Tibial nerve (tissue), 4 donors: Measurements from ENCODE around the gene GTF2F2. TPM values are rescaled to one million over a fixed set of nuclear protein-coding genes. Genes with fewer than 3 reads are reported as not detected.

Experiments used
- DNase-seq, 2 donors: peaks; one replicate each; pipeline ENCODE4 v3.0.0-alpha.2; 2019; ENCODE audit warnings: low spot score in 2 of 2
- H3K27ac ChIP-seq, 4 donors: fragments of 200-600 bp; sonication (generic) in 3 of 4; one replicate each; pipeline ENCODE4 v1.5.1; 2017 to 2019; ENCODE audit warnings: mild to moderate bottlenecking in 1 of 4
- H3K27me3 ChIP-seq, 2 donors: fragments of 200-600 bp; sonication (generic) in 1 of 2; one replicate each; pipeline versions ENCODE4 v1.5.1 to v1.6.0; 2017 to 2019
- H3K36me3 ChIP-seq, 3 donors: fragments of 200-600 bp; sonication (generic); one replicate each; pipeline ENCODE4 v1.5.1; 2018 to 2019
- H3K4me1 ChIP-seq, 4 donors: fragments of 200-600 bp; sonication (generic) in 3 of 4; one replicate each; pipeline ENCODE4 v1.5.1; 2017 to 2019
- H3K4me3 ChIP-seq, 4 donors: fragments of 200-600 bp; sonication (generic) in 3 of 4; one replicate each; pipeline ENCODE4 v1.5.1; 2017 to 2019; ENCODE audit warnings: mild to moderate bottlenecking in 1 of 4, moderate library complexity in 1 of 4
- H3K9me3 ChIP-seq, 4 donors: fragments of 200-600 bp; sonication (generic) in 3 of 4; one replicate each; pipeline ENCODE4 v1.5.1; 2017 to 2019
- EP300 ChIP-seq, 2 donors: sonication (generic); formaldehyde crosslinking; IDR thresholded peaks; one replicate each; pipeline ENCODE4 v1.6.1; 2017; ENCODE audit warnings: antibody characterized with exemption in 2 of 2, mild to moderate bottlenecking in 1 of 2
- POLR2A ChIP-seq, 2 donors: fragments of 450-650 bp; IDR thresholded peaks; one replicate each; pipeline ENCODE4 v1.6.1; 2017; ENCODE audit warnings: antibody characterized with exemption in 2 of 2, mild to moderate bottlenecking in 2 of 2, moderate library complexity in 2 of 2
- WGBS, 2 donors: methylation state at CpG; one replicate each; pipeline ENCODE4 v1.1.5; 2018; 5-methylcytosine and 5-hydroxymethylcytosine counted together
- total RNA-seq, 4 donors: library from RNA; depleted of rRNA; stranded (reverse); fragments of >200 nt; gene quantifications; one replicate each; pipeline ENCODE4 v1.1.0, GENCODE V29; 2016
- TF ChIP-seq, protein P1 (sequence below), 5 experiments: fragments of 200-600 bp in 3 of 5; fragments of 450-650 bp in 2 of 5; sonication (generic) in 3 of 5; IDR thresholded peaks; one replicate each; pipeline ENCODE4 v1.5.1; 2016 to 2019; ENCODE audit warnings: antibody characterized with exemption in 5 of 5, mild to moderate bottlenecking in 3 of 5, moderate library complexity in 2 of 5

GTF2F2 gene
- total RNA-seq, 4 donors from 2014 or later, result 20.2 to 28.8 (median 24.1) TPM

DNA sequence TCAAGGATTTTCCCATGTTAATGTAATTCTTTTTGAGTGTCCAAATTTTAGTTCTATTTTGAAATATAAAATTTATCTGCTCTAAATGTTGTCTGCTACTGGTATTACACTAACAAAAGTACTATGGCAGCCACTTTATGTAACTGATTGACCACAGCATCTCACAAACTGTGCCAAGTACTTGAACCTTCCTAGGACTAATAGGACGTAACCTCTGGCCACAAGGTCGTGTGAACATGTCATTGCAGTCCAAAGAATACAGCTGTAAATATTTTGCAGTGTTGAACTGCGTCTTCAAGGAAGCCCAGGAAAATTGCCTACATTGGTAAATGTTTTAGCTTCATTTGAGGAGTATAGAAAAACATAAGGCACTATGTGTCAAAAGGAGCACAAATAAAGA is 78.6 kb downstream of the GTF2F2 start:
- TF ChIP-seq POLR2A (IDR thresholded peaks at IDR 0.05), result no peak
- TF ChIP-seq, protein P1, sequence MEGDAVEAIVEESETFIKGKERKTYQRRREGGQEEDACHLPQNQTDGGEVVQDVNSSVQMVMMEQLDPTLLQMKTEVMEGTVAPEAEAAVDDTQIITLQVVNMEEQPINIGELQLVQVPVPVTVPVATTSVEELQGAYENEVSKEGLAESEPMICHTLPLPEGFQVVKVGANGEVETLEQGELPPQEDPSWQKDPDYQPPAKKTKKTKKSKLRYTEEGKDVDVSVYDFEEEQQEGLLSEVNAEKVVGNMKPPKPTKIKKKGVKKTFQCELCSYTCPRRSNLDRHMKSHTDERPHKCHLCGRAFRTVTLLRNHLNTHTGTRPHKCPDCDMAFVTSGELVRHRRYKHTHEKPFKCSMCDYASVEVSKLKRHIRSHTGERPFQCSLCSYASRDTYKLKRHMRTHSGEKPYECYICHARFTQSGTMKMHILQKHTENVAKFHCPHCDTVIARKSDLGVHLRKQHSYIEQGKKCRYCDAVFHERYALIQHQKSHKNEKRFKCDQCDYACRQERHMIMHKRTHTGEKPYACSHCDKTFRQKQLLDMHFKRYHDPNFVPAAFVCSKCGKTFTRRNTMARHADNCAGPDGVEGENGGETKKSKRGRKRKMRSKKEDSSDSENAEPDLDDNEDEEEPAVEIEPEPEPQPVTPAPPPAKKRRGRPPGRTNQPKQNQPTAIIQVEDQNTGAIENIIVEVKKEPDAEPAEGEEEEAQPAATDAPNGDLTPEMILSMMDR (IDR thresholded peaks at IDR 0.05), result no peak
- DNase-seq, result no peak
- no peak overlapping the region for H3K27ac ChIP-seq
- no peak overlapping the region for H3K4me3 ChIP-seq
- peaks cover 0 to 44% (median 7%) of the 10 kb centered on the region in 4 donors for H3K4me1 ChIP-seq
- H3K36me3 ChIP-seq, result no peaks in the 10 kb centered on the region
- WGBS, 2 donors, result 57 to 61% methylated on average over 3 of the region's 3 CpGs
- H3K9me3 ChIP-seq, result no peaks in the 10 kb centered on the region
- no peaks in the 10 kb centered on the region for H3K27me3 ChIP-seq

DNA sequence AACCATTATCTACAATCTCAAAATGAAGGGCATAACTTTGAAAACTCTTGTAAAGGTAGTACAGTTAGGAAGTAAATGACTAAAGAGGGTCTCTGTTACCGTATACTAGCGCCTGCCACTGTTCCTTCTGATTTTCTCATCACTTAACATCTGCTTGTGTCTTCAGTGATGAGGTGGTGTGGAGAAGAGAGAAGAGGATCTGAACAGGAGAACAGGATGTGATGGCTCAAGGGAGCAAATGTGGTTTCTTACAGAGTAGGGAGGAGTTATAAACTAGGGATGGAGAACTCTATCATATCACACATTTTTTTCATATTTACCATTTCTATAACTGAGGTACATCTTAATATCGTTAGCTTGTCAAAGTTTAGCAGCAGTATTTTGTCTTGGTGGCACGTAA is 79.4 kb downstream of the GTF2F2 start:
- H3K36me3 ChIP-seq, result no peaks in the 10 kb centered on the region
- no peaks in the 10 kb centered on the region for H3K27me3 ChIP-seq
- DNase-seq, result no peak
- H3K9me3 ChIP-seq, result no peaks in the 10 kb centered on the region
- no peak for TF ChIP-seq POLR2A (IDR thresholded peaks at IDR 0.05)
- TF ChIP-seq, protein P1 (IDR thresholded peaks at IDR 0.05), result no peak
- TF ChIP-seq EP300 (IDR thresholded peaks at IDR 0.05), result no peak
- WGBS, 2 donors, result 68 to 74% methylated on average over 4 of the region's 4 CpGs
- no peak overlapping the region for H3K4me3 ChIP-seq
- H3K4me1 ChIP-seq, result peaks cover 0 to 38% (median 7%) of the 10 kb centered on the region in 4 donors
- no peak overlapping the region for H3K27ac ChIP-seq

DNA sequence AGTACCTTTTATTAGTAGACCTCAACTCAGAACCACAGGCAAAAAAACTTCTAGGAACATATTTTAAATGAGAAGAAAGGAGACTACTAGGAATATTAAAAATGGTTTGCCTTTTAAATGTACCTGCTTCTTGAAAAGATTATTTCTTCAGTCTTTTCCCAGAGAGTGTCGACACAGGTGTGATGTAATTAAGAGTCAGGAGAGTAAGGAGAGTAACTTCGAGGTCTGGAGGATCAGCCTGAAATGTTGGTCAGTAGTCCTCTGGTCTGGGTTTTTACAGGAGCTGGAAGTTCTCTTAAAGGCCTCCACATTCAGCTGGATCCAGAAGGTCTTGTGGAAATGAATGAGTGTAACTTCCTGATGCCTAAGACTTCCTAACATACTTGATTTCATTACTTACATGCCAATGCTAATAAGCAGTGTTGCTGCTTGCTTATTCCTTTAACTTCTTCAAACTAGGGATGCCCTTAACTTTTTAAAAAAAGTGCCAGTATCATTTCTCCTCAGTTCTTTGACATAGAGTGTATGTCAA is 80.5 kb downstream of the GTF2F2 start, which contains the start of gene KCTD4:
Gene KCTD4, minus strand, starts transcription at position 345 of the 532 bp plus-strand sequence. CDS start 6,478 bp downstream, outside the sequence.
- Histone ChIP-seq H3K9me3 (no peaks in the 10 kb centered on the region), H3K4me3 (no peak within 1 kb of the TSS), H3K27me3 (no peaks in the 10 kb centered on the region), H3K36me3 (no peaks in the 10 kb centered on the region), H3K4me1 (peaks cover 0 to 27% (median 2%) of the 10 kb centered on the region in 4 donors), H3K27ac (no peak within 1 kb of the TSS)
- 85% methylated on average over 2 of the region's 2 CpGs for WGBS, 2 donors
- no peak for DNase-seq
- no peak for TF ChIP-seq POLR2A (IDR thresholded peaks at IDR 0.05)
- TF ChIP-seq, protein P1 (IDR thresholded peaks at IDR 0.05), result no peak
- no peak for TF ChIP-seq EP300 (IDR thresholded peaks at IDR 0.05)

DNA sequence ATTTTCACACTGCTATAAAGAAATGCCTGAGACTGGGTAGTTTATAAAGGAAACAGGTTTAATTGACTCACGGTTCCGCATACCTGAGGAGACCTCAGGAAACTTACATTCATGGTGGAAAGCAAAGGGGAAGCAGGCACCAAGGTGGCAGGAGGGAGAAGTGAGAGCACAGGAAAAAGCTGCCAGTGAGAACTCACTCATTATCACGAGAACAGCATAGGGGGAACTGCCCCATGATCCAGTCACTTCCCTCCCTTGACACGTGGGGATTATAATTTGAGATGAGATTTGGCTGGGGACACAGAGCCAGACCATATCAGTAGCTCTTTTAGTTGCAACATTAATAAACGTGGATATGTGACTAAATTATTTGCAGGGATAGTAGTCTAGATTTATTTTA is 84.8 kb downstream of the GTF2F2 start:
- H3K27ac ChIP-seq, result no peak overlapping the region
- no peak overlapping the region for H3K4me3 ChIP-seq
- 82 to 83% methylated on average over 5 of the region's 5 CpGs for WGBS, 2 donors
- no peak for DNase-seq
- H3K27me3 ChIP-seq, result no peaks in the 10 kb centered on the region
- peaks cover 0 to 21% (median 4%) of the 10 kb centered on the region in 4 donors for H3K4me1 ChIP-seq
- TF ChIP-seq EP300 (IDR thresholded peaks at IDR 0.05) (no peak), POLR2A (IDR thresholded peaks at IDR 0.05) (no peak)
- TF ChIP-seq, protein P1 (IDR thresholded peaks at IDR 0.05), result no peak
- H3K9me3 ChIP-seq, result no peaks in the 10 kb centered on the region
- peaks cover 0 to 11% (median 4%) of the 10 kb centered on the region in 3 donors for H3K36me3 ChIP-seq

- Histone ChIP-seq H3K36me3 (peaks cover 0 to 13% (median 4%) of the 10 kb centered on the region in 3 donors), H3K4me1 (peaks cover 0 to 21% (median 4%) of the 10 kb centered on the region in 4 donors), H3K9me3 (no peaks in the 10 kb centered on the region), H3K27me3 (no peaks in the 10 kb centered on the region), H3K27ac (peak overlapping the region in 2 of 4 donors; percentile 73 to 78), H3K4me3 (no peak overlapping the region)
- TF ChIP-seq EP300 (IDR thresholded peaks at IDR 0.05), result no peak
- no peak for TF ChIP-seq POLR2A (IDR thresholded peaks at IDR 0.05)
- TF ChIP-seq, protein P1 (IDR thresholded peaks at IDR 0.05), result no peak
- DNase-seq, result no peak
Observed at GRCh38 chr13:45206340-45206739, 86.0 kb downstream of the GTF2F2 start.
